H1 (cell line): ENCODE measurements around the gene RRM2. TPM values are rescaled to one million over a fixed set of nuclear protein-coding genes. Genes with fewer than 3 reads are reported as not detected.

Experiments used
- BACH1 ChIP-seq: IDR thresholded peaks from 2 replicates; pipeline ENCODE4 v1.6.1; 2012; ENCODE audit warnings: low read length, improper control_type of control experiment
- CBX8 ChIP-seq: fragments of 300-800, 300-1000 bp; sonication (generic); IDR thresholded peaks from 2 replicates; pipeline ENCODE4 v1.7.1; 2016; ENCODE audit warnings: low read depth, low read length, borderline replicate concordance
- CHD2 ChIP-seq: IDR thresholded peaks from 2 replicates; pipeline ENCODE4 v1.6.1; 2012; ENCODE audit warnings: low read length, improper control_type of control experiment
- CREB1 ChIP-seq: IDR thresholded peaks from 2 replicates; pipeline ENCODE4 v1.6.1; 2012; ENCODE audit warnings: inconsistent platforms
- JUND ChIP-seq: IDR thresholded peaks from 2 replicates; pipeline ENCODE4 v1.6.1; 2011; ENCODE audit warnings: mild to moderate bottlenecking, improper control_type of control experiment, low read length
- RBBP5 ChIP-seq: IDR thresholded peaks from 2 replicates; pipeline ENCODE4 v1.7.1; 2012; ENCODE audit warnings: low read depth, mild to moderate bottlenecking, inconsistent platforms, low read length, moderate library complexity, borderline replicate concordance
- SP1 ChIP-seq: IDR thresholded peaks from 2 replicates; pipeline ENCODE4 v1.6.1; 2011; ENCODE audit warnings: low read depth, low read length
- SP2 ChIP-seq: IDR thresholded peaks from 2 replicates; pipeline ENCODE4 v1.6.1; 2012; ENCODE audit warnings: mild to moderate bottlenecking, low read length, inconsistent platforms
- polyA plus RNA-seq, 7 experiments: library from polyadenylated mRNA; depleted of rRNA in 3 of 7; stranded (reverse) in 5 of 7; unstranded in 2 of 7; fragments of >200 nt in 5 of 7; fragments of 200-250 nt in 2 of 7; gene quantifications; 1 replicate in 5 of 7; 2 replicates in 1 of 7; 4 replicates in 1 of 7; pipeline versions ENCODE4 v1.2.1 to v1.2.3, GENCODE V29; 2011 to 2013; ENCODE audit warnings: missing spikeins in 2 of 7, mixed read lengths in 2 of 7
- total RNA-seq: library from RNA; stranded (reverse); fragmentation: NEBNext Ultra II Directional; extraction: Animal tissue kit (Norgen Biotek cat#: 25700); gene quantifications from 2 replicates; pipeline ENCODE4 v1.2.1, GENCODE V29; 2021
- TF ChIP-seq, protein P1 (sequence below): fragments of 300-600 bp; sonication (generic); IDR thresholded peaks from 2 replicates; pipeline ENCODE4 v1.7.1; 2012; ENCODE audit warnings: low read length, moderate library complexity, mild to moderate bottlenecking, inconsistent platforms; ENCODE audit not compliant: insufficient replicate concordance
- TF ChIP-seq, protein P2 (sequence below), 3 experiments: IDR thresholded peaks; 1 replicate in 2 of 3; 2 replicates in 1 of 3; pipeline versions ENCODE4 v1.5.1 to v1.6.1; 2011; ENCODE audit warnings: low read length in 3 of 3, mild to moderate bottlenecking in 3 of 3, inconsistent platforms in 2 of 3, low read depth in 1 of 3, moderate library complexity in 1 of 3; ENCODE audit not compliant: insufficient read depth in 1 of 3; ENCODE audit errors: control extremely low read depth in 1 of 3

RRM2 gene
- total and polyA plus RNA-seq, 2 of the 8 experiments (the other 6 are each of a cell fraction or from before 2014, with no cell fraction given), result 37.7 to 215 TPM

DNA sequence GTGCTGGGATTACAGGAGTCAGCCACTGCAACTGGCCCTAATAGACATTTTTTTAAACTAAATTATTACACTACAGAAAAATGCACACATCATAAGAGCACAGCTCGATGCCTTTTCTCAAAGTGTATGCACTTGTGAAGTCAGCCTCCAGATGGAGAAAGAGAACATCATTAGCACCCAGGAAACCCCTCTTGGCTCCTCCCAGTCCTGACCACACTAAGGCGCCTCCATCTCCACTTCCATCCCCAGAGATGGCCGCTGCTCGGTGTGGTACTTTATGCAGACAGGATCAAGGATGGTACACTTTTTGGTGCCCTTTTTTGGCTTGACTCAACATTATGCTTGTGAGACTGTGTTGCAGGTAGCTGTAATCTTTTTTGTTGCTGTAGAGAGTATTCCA, 34.8 kb downstream of the RRM2 start (continued):
- TF ChIP-seq, protein P1, sequence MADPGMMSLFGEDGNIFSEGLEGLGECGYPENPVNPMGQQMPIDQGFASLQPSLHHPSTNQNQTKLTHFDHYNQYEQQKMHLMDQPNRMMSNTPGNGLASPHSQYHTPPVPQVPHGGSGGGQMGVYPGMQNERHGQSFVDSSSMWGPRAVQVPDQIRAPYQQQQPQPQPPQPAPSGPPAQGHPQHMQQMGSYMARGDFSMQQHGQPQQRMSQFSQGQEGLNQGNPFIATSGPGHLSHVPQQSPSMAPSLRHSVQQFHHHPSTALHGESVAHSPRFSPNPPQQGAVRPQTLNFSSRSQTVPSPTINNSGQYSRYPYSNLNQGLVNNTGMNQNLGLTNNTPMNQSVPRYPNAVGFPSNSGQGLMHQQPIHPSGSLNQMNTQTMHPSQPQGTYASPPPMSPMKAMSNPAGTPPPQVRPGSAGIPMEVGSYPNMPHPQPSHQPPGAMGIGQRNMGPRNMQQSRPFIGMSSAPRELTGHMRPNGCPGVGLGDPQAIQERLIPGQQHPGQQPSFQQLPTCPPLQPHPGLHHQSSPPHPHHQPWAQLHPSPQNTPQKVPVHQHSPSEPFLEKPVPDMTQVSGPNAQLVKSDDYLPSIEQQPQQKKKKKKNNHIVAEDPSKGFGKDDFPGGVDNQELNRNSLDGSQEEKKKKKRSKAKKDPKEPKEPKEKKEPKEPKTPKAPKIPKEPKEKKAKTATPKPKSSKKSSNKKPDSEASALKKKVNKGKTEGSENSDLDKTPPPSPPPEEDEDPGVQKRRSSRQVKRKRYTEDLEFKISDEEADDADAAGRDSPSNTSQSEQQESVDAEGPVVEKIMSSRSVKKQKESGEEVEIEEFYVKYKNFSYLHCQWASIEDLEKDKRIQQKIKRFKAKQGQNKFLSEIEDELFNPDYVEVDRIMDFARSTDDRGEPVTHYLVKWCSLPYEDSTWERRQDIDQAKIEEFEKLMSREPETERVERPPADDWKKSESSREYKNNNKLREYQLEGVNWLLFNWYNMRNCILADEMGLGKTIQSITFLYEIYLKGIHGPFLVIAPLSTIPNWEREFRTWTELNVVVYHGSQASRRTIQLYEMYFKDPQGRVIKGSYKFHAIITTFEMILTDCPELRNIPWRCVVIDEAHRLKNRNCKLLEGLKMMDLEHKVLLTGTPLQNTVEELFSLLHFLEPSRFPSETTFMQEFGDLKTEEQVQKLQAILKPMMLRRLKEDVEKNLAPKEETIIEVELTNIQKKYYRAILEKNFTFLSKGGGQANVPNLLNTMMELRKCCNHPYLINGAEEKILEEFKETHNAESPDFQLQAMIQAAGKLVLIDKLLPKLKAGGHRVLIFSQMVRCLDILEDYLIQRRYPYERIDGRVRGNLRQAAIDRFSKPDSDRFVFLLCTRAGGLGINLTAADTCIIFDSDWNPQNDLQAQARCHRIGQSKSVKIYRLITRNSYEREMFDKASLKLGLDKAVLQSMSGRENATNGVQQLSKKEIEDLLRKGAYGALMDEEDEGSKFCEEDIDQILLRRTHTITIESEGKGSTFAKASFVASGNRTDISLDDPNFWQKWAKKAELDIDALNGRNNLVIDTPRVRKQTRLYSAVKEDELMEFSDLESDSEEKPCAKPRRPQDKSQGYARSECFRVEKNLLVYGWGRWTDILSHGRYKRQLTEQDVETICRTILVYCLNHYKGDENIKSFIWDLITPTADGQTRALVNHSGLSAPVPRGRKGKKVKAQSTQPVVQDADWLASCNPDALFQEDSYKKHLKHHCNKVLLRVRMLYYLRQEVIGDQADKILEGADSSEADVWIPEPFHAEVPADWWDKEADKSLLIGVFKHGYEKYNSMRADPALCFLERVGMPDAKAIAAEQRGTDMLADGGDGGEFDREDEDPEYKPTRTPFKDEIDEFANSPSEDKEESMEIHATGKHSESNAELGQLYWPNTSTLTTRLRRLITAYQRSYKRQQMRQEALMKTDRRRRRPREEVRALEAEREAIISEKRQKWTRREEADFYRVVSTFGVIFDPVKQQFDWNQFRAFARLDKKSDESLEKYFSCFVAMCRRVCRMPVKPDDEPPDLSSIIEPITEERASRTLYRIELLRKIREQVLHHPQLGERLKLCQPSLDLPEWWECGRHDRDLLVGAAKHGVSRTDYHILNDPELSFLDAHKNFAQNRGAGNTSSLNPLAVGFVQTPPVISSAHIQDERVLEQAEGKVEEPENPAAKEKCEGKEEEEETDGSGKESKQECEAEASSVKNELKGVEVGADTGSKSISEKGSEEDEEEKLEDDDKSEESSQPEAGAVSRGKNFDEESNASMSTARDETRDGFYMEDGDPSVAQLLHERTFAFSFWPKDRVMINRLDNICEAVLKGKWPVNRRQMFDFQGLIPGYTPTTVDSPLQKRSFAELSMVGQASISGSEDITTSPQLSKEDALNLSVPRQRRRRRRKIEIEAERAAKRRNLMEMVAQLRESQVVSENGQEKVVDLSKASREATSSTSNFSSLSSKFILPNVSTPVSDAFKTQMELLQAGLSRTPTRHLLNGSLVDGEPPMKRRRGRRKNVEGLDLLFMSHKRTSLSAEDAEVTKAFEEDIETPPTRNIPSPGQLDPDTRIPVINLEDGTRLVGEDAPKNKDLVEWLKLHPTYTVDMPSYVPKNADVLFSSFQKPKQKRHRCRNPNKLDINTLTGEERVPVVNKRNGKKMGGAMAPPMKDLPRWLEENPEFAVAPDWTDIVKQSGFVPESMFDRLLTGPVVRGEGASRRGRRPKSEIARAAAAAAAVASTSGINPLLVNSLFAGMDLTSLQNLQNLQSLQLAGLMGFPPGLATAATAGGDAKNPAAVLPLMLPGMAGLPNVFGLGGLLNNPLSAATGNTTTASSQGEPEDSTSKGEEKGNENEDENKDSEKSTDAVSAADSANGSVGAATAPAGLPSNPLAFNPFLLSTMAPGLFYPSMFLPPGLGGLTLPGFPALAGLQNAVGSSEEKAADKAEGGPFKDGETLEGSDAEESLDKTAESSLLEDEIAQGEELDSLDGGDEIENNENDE, result no peak
- TF ChIP-seq BACH1 (no peak), SP1 (no peak), SP2 (no peak), CREB1 (no peak), CBX8 (no peak), CHD2 (no peak), JUND (no peak), RBBP5 (no peak)
- TF ChIP-seq, protein P2, sequence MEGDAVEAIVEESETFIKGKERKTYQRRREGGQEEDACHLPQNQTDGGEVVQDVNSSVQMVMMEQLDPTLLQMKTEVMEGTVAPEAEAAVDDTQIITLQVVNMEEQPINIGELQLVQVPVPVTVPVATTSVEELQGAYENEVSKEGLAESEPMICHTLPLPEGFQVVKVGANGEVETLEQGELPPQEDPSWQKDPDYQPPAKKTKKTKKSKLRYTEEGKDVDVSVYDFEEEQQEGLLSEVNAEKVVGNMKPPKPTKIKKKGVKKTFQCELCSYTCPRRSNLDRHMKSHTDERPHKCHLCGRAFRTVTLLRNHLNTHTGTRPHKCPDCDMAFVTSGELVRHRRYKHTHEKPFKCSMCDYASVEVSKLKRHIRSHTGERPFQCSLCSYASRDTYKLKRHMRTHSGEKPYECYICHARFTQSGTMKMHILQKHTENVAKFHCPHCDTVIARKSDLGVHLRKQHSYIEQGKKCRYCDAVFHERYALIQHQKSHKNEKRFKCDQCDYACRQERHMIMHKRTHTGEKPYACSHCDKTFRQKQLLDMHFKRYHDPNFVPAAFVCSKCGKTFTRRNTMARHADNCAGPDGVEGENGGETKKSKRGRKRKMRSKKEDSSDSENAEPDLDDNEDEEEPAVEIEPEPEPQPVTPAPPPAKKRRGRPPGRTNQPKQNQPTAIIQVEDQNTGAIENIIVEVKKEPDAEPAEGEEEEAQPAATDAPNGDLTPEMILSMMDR (IDR thresholded peaks at IDR 0.05; ENCODE audit: control extremely low read depth in 1 of 3, insufficient read depth in 1 of 3, low read depth in 1 of 3, low read length in 3 of 3), result peak in 1 of 3 experiments; percentile 2; a peak in 1 of 4 replicates
